Ramos (cell line): ENCODE measurements around the gene ZNF688.

Experiments used
- in situ Hi-C: fragments of 300-500 bp; cut with MboI; formaldehyde crosslinking; loops from one replicate; pipeline ENCODE4 v1.14.3; 2022; ENCODE audit warnings: low sequenced_read_pairs; ENCODE audit not compliant: unreplicated experiment

ZNF688 gene

DNA sequence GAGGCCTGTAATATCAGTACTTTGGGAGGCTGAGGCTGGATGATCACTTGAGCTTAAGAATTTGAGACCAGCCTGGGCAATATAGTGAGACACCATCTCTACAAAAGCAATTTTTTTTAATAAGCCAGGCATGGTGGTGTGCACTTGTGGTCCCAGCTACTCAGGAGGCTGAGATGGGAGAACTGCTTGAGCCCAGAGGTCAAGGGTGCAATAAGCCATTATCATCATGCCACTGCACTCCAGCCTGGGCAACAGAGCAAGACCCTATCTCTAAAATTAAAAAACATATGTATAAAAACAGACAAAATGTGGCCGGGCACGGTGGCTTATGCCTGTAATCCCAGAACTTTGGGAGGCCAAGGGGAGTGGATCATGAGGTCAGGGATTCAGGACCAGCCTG, 17.1 kb upstream of the ZNF688 start:
- in situ Hi-C loops, result no loop called here

DNA sequence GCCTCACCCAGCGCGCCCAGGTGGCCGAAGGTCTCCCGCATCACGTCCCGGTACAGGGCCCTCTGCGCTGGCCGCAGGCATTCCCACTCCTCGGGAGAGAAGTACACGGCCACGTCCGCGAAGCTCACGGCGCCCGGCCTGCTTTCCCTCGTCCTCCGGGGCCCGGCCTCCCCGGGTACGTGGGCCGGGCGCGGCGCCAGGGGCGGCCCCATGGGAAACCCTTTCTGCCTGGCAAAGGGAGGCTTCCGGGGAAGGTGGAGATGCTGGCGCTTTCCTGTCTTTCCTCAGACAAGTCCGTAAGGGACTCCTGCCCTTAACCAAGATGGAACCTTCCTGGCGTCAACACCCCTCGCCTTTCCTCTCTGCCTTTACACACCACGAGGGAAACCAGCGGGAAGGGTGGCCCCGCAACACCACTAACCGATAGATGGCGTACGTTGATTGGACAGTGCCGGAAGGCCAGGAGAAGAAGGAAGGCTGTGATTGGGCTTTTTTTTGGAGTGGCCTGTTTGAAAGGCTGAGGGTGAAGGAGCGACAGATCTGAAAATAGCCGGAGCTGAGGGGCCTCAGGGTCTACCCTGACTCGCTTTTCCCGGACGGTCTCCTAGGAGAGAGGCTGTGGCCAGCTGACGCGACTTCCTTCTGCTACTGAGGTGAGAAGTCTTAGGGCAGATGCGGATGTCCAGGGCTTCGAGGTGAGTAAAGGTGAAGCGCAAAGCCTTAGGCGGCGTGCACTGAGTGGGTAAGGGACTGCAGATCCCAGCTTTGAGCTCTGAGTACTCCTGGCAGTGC, 14.1 kb upstream of the ZNF688 start, which contains the start of gene ZNF785:
ZNF785 (minus strand) TSS at position 298 of the 792 bp plus-strand sequence; CDS start at position 212, 86 bp downstream.
- in situ Hi-C loops, result no loop called here

DNA sequence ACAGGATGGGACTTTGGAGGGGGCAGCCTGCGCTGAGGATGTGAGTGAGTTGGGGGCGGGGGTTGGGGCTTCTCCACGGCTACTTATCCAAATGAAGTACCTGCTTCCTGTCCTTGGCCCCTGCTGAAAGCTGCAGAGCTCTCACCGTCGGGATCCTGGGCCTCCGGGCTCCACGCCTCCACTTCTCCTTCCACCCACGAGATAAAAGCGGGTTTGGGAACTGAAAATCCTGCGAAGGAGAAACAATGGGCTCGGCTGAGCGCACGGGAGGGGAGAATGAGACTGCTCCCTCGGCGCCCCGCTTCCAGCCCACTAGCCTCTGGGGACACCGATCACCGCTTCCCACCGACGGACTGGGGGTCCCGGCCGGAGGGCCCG, 13.5 kb upstream of the ZNF688 start:
- in situ Hi-C loops, result no loop called here

DNA sequence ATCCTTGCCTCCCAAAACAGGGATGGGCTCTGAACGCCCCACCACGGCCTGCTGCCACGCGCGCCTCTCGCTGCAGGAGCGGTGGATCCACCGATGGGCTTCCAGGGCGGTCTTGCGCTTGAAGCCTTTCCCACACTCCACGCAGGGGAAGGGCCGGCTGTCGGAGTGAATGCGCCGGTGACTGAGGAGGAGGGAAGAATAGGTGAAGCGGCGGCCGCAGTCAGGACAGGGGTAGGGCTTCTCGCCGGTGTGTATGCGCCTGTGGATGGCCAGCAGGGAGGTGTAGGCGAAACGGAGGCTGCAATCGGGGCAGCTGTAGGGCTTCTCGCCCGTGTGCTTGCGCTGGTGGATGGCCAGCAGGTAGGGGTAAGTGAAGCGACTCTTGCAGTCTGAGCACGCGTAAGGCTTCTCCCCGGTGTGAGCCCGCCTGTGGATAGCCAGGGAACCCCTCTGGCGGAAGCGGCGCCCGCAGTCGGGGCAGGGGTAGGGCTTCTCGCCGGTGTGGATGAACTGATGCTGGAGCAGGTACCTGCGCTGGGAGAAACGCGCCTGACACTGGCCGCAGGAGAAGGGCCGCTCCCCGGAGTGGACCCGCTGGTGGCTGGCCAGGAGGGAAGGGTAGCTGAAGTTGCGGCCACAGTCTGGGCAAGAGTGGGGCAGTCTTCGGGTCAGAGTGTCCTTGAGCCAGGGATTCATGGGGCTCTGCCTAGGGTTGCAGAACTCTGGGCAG, 11.3 kb upstream of the ZNF688 start:
- in situ Hi-C loops, result no loop called here

DNA sequence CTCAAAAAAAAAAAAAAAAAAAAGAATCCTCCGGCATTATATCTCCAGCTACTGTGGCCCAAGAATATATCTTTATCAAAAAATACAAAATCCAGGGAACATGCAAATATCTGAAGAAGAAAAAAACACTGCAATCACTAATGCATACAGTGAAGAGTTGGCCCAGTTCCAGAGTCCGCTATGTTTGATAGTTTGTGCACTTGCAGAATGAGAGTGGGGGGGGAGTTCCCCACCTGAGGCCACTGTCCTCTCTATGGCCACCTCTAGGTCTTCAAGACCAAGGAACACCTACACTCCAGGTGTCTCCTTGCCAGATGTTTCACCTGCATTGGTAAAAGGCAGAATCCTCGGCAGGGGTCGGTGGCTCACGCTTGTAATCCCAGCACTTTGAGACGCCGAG, 9.9 kb upstream of the ZNF688 start:
- in situ Hi-C loops, result no loop called here

DNA sequence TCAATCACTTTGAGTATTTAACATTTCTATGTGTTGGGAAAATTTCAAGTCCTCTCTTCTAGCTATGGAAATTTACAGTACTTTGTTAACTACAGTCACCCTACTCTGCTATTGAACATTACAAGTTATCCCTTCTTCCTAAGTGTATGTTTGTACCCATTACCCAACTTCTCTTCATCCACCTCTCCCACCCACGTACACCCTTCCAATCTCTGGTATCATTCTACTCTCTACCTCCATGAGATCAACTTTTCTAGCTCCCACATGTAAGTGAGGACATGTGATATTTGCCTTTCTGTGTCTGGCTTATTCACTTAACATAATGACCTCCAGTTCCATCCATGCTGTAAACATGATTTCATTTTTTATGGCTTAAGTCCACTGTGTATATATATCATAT, 3.2 kb upstream of the ZNF688 start:
- in situ Hi-C loops, result no loop called here

DNA sequence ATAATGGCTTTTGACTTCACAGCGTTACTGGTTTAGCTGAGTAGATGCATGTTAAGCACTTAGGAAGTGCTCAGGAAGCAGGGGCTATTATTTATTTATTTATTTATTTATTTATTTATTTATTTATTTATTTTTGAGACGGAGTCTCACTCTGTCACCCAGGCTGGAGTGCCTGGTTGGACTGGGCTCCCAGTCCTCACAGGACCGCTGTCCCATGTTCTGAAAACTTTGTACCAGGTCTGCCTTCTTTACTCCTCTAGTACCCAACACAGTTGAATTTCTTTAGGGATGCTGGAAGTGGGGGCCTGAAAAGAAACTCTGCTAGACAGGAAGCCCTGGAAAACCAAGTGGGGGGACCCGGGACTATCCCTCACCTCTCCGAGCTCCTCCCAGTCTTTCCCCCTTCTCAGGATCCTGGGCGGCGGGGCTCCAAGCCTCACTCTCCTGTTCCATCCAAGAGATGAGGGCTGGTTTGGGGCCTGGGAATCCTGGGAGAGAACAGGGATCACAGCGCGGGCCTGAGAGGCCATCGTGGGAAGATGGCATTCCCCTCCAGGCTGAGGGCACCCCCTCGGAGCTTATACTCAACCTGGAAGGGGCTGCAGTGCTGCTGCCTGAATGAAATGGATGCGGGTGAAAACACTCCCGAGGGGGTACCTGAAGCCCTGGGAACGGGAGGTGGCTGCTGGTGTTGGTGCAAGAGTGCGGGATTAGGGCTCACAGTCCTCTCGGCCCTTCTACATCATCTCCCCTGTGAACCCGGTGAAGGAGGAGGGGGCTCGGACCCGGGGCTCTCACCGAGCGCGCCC, 674 bp downstream of the ZNF688 start:
- in situ Hi-C loops, result no loop called here

DNA sequence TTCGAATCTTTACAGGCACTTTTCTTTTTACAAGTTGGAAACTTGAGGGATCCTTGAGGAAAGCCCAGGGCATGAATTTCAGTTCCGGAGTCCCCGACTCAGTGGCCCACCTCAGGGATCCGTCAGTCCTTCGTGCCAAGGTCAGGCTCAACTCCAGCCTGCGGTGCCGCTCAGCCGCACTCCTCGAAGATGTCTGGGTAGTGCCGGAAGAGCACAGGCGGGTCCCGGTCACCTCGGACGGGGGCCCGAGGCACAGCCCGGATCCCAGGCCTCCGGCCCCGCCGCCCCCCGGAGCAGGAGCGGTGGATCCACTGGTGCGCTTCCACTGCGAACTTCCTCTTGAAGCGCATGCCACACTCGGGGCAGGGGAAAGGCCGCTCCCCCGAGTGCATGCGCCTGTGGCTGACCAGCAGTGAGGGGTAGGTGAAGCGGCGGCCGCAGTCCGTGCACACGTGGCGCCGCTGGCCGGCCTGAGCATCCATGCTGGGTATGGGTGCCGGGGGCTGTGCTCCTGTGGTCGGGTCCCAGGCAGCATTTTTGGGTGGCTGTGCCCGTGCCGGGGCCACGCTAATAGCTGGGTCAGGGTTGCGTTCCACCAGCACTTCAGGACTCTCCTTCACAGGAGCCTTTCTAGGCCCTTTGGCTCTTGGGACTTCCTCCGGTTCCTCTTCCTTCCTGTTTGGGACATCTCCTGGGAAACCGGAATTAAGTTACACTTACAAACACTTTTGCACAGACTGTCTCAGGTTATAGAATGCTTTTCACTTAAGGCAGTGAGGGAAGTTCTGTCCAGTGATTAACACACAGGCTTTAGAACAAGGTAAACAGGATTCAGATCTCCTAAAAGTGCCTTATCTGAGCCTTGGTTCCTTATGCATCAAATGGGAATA, 1.5 kb downstream of the ZNF688 start:
- in situ Hi-C loops, result no loop called here

DNA sequence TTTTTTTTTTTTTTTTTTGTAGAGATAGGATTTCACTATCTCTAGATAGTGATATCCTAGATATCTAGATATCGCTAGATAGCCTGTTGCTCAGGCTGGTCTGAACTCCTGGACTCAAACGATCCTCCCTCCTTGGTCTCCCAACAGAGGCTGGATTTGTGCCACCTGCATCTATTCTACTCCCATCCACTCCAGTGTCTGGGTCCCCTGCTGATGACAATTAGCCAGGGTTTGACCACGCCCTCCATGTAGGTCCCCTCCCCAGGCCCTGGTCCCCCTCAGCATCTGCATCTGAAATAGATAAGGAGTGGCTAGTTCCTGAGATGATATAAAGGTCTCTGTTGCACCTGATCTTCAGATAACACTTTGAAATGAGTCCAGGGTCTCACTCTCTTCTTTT, 2.2 kb downstream of the ZNF688 start:
- in situ Hi-C loops, result no loop called here

DNA sequence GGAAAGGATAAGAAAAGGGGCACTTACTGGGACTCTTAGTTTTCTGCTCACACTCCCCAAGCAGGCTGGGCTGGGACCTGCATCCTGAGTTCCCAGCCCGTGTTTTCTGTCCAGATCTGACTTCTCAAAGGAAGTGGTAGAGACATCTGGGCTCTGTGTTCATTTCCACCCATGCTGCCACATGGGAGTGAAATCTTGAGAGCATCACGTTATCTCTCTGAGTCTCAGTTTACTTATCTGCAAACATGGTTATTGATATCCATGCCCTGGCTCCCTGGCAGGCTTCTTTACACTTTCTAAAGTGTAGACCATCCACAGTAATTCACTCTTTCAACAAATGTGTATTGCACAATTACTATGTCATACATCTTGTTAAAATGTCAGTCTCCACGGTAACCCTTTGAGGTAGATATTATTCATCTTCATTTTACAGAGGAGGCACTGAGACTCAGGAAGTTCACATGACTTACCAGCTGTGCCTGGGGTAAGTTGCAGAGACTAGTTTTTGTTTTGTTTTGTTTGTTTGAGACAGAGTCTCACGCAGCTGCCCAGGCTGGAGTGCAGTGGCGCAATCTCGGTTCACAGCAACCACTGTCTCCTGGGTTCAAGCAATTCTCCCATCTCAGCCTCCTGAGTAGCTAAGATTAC, 3.4 kb downstream of the ZNF688 start:
- in situ Hi-C loops, result no loop called here

DNA sequence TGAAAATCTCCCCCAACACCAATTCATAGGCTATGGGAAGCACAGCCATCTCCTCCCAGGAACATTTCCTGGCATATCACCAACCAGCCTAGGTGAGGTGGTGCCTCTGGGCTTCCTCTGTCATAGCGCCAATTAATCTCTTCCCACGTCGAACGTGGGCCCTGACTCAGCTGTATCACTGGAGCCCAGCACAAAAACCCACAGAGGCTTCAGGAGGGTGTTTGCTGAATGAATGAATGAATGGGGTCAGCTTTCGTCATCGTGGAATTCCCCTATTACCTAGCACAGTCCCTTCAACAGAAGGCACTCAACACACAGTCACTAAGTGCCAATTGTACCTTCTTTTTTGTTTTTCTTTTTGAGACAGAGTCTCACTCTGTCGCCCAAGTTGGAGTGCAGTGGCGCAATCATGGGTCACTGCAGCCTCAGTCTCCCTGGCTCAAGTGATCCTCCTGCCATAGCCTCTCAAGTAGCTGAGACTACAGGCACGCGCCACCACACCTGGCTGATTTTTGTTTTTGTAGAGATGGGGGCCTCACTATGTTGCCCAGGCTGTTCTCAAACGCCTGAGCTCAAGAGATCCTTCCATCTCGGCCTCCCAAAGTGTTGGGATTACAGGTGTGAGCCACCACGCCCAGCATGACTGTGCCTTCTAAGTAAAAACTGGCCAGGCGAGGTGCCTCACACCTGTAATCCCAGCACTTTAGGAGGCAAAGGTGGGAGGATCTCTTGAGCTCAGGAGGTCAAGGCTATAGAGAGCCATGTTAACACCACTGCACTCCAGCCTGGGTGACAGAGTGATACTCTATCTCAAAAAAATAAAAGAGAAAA, 4.1 kb downstream of the ZNF688 start:
- in situ Hi-C loops, result no loop called here

DNA sequence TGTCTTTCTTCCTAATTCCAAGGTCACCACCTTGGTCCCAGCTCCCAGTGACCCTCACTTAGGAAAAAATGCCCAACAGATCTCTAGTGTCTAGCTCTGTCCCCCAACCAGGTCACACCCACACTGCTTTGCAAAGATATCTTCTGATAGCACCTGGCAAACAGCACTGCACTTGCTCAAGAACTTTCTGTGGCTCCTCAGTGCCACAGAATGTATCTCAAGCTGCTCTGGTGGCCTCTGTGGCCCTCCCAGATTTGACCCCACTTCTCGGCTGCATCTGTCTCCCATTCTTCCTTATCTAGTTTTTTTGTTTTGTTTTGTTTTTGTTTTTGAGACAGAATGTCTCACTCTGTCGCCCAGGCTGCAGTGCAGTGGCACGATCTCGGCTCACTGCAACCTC, 5.0 kb downstream of the ZNF688 start:
- in situ Hi-C loops, result no loop called here

DNA sequence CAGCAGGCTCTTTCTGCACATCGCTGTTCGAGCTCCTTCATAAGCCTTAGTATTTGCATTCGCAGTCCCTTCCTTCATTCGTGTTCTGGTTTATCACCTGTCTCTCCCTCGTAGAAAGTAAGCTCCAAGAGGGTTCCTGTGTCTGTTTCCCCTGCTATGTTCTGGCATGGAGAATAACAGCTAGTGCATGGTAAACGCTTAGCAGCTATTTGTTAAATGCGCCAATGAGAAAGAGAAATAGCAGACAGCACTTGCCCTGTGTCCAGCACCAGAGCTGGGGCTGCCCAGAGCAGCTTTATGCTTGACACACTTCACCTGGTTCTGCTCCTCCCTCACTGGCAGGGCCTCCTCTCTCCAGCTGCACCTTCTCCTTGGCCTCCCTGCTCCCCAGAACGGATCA, 5.5 kb downstream of the ZNF688 start:
- in situ Hi-C loops, result no loop called here

DNA sequence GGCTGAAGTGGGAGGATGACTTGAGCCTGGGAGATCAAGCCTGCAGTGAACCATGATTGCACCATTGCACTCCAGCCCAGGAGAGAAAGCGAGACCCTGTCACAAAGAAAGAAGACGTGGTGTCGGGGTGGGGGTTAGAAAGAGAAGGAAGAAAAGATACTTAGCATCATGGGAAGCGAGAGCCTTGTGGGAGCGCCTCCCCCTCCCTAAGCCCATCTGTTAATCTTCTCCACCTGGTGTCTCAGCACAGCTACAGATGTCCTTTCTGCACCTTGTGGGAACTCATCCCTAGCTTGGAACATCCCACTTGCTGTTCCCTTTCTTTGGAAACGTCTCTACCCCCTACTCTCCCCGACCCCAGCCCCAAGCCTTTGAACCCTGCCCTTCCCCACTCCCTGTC, 6.0 kb downstream of the ZNF688 start:
- in situ Hi-C loops, result no loop called here

DNA sequence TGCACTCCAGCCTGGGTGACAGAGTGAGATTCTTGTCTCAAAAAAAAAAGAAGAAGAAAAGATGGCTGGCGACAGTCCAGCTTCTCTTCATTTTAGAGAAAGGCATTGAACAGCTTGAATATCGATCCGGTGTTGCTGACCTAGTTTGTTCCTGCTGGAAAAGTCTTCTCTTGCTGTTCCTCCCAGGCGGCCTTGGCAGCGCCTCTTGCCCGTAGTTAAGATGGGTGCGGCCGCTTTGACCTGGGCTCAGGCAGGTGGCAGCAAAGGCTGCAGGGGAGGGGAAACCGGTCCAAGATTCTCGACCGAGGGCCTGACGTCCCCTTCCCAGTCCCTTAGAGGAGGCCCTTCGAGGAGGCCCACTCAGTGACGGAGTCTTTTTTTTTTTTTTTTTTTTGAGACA, 9.5 kb downstream of the ZNF688 start:
- in situ Hi-C loops, result no loop called here

DNA sequence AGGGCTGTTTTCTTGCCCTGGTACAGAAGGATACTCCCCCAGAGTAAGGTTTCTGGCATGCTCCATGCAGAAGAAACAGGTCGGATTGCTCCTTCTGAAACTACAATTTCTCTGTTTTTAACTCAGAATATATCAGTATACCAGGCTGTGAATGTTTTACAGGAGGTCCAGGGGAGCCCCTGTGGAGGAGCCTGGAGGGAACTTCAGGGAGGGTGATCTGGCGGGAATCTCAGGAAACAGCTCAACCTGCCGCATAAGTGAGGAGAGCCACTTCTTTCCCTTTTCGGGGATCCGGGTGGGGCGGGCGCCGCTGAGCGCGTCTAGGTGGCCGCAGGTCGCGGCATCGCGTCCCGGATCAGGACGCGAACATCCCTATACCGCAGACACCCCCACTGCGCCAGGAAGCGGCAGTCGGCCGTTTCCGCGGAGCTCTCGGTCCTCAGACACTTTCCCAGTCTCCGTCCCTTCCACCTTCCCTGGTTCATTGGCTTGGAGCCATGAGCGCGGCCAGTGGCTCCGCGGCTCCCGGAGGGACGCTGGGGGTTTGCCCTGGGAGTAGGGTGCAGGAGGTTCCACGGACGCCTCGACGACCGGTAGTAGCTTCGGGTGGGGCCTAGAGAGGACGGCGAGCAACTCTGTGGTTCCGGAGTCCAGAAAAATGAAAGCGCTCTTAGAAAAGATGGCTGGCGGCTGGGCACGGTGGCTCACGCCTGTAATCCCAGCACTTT, 10.3 kb downstream of the ZNF688 start:
- in situ Hi-C loops, result no loop called here

DNA sequence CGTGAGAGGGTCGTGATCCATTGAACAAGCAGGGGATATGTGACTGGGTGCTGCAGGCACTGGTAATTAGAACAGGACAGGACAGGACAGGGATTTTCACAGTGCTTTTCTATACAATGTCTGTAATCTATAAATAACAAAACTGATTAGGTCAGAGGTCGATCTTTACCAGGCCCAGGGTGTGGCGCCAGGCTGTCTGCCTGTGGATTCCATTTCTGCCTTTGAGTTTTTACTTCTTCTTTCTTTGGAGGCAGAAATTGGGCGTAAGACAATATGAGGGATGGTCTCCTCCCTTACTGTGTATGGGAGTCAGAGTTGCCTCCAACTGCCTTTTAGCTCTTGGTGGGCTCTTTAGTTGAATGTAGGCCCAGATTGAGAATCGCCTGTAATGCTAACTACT, 11.8 kb downstream of the ZNF688 start:
- in situ Hi-C loops, result no loop called here

DNA sequence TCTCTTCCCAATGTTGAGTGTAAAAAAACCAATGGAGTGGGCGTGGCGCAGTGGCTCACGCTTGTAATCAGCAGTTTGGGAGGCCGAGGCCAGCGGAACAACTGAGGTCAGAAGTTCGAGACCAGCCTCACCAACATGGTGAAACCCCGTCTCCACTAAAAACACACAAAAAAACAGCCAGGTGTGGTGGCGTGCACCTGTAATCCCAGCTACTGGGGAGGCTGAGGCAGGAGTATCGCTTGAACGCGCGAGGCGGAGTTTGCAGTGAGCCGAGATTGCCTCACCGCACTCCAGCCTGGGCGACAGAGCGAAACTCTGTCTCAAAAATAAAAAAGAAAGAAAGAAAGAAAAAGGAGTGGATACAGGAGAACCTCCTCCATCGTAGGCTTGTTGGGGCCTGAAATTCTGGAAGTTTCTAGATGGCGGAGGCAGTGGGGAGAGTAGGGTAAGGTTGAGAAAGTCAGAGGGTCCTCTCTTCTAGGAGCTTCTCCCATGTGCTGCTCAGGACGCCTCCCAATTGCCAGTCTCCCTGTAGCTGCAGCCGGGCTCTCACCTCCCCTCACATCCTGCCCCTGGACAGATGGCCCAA, 12.6 kb downstream of the ZNF688 start:
- in situ Hi-C loops, result no loop called here
